ENCODE results near the gene NLGN2.

GRCh38 chr17:7431231-7431630 is 23.6 kb downstream of the NLGN2 start:
- TF ChIP-seq CTCF (IDR thresholded peaks at IDR 0.05; ENCODE audit: low read length), result no peak
- no peak for TF ChIP-seq EZH2 (IDR thresholded peaks at IDR 0.05; ENCODE audit: borderline replicate concordance, low read length)

Data from OCI-LY1 (cell line).